Measurements from ENCODE around the gene FUT9.

FUT9 gene

GRCh38 chr6:96074006-96074405 is 58.2 kb downstream of the FUT9 start:
- DNase-seq = no peak

DNA sequence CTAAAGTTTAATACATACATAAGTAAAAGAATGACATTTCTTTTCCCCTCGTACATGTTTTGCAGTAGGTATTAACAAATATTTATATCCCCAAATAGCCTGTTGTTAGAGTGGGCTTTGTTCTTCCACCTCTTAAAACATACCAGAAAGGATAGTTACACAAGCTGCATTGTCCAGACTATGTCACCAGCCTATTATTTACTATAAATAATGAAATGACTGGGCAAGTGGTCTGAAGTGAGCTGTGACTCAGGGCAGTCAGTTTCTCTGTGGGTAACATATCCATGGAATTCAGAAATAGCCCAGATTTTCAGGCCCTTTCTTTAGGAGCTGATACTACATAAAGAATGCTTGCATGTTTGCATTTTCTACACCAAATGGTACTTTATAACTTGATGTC is 60.1 kb downstream of the FUT9 start:
- no peak for DNase-seq

- no peak for DNase-seq
Measured at GRCh38 chr6:96086745-96087144, 71.0 kb downstream of the FUT9 start.

DNA sequence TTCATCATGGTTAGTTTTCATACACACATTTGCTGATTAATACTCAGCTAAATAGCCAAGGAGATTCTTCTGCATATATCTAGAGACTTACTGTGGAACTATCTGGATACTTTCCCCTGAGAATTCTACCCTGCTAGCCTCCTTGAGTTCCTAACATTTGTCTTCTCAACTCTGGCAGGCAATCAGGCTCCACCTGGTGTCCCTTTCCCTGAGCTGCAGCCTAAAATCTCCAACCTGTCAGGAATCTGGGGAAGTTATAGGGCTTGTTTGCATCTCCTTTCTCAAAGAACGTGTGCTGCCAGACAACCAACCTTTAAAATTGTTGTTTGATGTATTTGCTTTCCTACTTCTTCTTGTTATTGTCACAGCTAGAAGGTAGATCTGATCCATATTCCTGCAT is 73.4 kb downstream of the FUT9 start:
- no peak for DNase-seq

DNA sequence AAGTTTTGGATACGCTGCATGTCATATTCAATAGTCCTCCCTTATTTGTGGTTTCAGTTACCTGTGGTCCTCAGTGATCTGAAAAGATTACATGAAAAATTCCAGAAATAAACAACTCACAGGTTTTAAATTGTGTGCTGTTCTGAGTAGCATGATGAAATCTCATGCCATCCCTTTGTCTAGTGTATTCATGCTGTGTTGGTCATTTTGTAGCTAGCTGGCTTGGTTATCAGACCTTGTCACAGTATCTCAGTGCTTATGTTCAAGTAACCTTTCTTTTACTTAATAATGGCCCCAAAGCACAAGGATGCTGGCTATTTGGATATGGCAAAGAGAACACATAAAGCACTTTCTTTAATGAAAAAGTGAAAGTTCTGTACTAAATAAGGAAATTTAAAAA is 78.3 kb downstream of the FUT9 start:
- no peak for DNase-seq

GRCh38 chr6:96099069-96099468 is 83.3 kb downstream of the FUT9 start:
- no peak for DNase-seq

- no peak for DNase-seq
Measured at GRCh38 chr6:96101564-96101963, 85.8 kb downstream of the FUT9 start.

- no peak for DNase-seq
Measured at GRCh38 chr6:96104910-96105309, 89.1 kb downstream of the FUT9 start.

GRCh38 chr6:96110878-96111277 is 95.1 kb downstream of the FUT9 start:
- DNase-seq = no peak

GRCh38 chr6:96116674-96117073 is 100.9 kb downstream of the FUT9 start:
- DNase-seq = no peak

DNA sequence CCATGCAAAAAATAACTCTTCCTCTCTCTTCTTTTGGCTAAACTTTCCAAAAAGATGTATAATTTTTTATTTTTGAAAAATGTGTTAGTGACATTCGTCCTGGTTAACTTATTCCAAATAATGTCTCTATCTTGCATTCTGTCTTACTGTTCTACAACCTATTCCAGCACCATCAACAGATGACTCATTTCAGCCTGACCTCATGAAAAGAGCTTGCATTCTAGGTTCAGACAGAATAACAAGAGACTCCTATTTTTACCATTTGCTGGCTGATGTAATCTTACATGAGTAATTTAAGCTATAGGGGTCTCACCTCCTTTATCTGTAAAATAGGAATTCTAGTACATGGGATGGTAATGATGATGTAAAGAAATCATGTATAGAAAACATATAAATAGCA is 109.0 kb downstream of the FUT9 start:
- no peak for DNase-seq

DNA sequence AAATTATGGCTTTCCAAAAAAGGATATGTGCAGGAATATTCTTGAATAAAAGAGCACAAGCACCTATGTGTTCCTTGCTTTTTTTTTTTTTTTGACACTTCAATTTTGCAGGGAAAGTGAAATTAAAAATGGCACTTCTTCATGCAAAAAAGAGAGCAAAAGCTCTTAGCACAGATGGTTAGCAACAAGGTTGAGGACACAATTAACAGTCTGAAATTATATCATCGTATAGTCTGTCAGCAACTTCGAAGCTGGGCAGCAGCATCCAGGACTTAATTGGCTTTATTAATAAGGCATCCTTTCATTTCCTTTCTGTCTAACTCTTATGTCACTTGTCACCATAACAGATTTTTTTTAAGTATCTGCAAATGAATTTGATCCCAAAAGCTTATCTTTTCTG is 122.6 kb downstream of the FUT9 start:
- DNase-seq = no peak

DNA sequence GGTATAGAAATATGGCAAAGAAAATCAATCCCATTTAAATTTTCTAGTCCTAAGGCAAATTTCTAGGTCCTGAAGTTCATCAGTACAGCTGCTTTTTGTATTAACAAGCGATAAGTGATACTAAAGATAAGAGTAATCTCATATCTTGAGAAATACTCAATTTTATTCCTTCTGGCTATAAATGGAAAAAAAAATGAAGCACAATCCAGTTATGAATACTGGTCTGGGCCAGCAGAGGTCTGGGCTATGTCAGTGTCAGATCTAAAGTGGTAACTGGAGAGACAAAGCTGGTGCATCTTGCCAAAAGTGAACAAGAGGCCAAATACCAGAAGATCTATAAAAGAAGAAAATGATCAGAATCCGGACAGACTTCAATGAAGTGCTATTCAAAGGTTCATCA is 126.4 kb downstream of the FUT9 start:
- no peak for DNase-seq

DNA sequence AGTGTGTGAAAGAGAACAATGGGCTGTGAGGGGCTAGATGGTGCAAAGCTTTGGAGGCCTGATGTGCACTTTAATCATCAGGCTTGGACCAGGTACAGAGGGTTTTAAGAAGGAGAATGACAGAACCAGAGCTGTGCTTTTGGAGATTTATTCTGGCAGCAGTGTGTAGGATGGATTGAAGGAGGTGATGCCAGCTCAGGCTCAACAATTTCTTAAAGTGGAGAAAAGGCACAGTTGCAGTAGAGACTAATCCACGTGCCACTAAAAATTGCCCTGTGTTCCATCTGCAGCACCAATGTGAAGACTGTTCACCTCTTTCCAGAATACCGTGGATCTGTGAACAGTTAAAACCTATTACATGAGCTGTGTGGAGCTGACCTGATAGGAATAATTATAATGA is 134.7 kb downstream of the FUT9 start:
- no peak for DNase-seq

- no peak for DNase-seq
Measured at GRCh38 chr6:96151707-96152106, 135.9 kb downstream of the FUT9 start.

DNA sequence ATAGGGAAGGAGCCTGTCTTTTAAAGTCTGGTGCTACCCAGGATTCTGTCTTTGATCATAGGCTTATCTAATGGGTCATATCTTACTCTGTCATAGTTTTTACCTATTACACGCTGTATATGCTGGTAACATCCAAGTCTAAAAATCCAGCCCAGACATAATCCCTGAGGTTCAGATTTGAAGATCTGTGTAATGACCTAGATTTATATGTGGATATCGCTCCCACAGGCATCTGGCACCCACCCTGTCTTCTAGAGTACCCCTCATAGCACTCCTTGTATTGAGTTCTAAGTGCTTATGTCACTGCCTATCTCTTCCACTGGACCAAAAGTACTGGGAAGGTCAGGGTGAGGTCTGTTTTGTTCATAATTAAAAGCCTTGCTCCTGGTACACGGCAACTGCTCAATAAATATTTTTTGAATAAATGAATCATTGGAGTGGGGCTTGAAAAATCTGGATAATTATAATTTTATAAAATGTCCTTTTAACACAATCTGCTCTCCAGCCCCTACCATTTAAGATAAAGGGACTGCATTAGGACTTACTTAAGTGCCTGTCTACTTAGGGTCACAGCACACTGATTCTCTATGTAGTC is 136.4 kb downstream of the FUT9 start:
- DNase-seq = no peak

- no peak for DNase-seq
Measured at GRCh38 chr6:96153775-96154174, 138.0 kb downstream of the FUT9 start.

GRCh38 chr6:96156425-96156824 is 140.7 kb downstream of the FUT9 start:
- no peak for DNase-seq

DNA sequence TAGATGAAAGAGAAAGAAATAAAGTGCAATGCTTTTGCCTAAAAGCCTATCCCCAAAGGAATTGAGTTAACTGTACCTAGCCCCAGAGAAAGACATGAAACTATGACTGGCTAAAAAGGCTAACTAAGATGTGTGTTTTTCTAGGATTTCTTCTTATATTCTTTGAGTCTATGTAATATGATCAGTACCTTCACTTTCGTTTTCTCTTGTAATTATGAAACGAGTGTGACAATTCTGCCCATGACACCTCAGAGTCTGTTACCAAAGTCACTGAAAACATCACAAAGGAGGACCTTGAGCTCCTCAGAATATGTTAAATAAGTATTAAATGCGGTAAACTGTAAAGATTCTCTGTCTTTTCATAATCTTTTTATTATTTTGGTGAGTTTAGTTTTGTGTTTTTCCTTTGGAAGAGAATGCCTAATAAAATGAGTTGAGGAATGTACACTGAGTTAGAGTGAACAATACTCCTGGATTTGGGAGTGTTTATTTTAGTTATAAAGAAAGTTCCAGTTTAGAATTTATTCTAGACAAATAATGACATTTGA is 141.3 kb downstream of the FUT9 start:
- DNase-seq = no peak

DNA sequence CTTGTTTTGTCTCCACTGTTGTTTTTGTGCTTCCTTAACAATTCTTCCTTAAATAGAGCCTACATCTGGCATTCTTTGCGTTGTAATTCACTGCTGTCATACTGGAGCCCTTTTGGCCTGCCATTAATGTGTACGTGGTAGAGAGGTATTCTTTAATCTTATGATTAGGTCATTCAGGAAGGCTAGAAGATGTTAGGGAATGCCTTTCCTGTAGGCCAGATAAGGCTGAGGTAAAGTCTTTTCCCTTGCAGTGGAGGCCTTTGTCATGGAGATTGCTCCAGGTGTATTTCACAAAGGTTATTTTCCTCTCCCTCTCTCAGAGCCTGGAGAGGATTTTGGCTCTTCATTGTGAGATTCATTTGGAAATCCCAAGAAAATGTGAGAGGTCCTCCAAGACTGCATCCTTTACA is 146.9 kb downstream of the FUT9 start:
- DNase-seq = no peak

DNA sequence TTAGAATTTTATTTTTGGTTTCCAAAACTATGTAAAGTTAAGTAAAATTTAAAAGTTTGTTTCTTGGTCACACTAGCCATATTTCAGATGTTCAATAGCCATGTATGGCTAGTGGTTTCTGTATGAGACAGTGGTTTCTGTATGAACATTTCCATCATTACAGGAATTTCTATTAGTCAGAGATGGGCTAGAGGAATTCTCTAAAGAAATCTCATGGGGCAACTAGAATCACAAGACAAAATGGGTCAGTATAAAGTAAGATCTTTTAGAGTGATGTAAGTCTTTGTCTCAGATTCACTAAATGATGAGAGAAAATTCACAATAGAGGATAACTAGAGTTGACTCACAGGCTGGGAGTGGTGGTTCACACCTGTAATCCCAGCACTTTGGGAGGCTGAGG is 149.0 kb downstream of the FUT9 start:
- no peak for DNase-seq

DNA sequence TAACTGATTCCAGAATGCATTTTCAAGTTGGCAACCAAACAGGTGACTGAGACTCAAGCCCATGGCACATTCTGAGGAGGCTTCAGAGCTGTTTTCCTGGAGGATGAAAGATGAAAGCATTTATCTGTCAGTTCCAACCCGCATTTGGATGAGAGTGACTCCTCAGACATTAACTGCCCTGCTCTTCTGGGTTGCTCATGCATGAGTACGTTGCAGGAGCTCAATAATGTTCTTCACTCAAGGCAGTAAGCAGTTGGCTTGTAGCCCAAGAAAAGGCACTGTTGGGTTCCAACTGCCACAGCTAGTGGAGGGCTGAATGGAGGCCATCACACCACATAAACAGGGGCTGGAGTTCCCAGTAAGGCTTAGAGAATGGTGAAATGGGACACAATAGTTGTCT is 155.3 kb downstream of the FUT9 start:
- DNase-seq = no peak

GRCh38 chr6:96184798-96185197 is 169.0 kb downstream of the FUT9 start:
- DNase-seq = no peak

DNA sequence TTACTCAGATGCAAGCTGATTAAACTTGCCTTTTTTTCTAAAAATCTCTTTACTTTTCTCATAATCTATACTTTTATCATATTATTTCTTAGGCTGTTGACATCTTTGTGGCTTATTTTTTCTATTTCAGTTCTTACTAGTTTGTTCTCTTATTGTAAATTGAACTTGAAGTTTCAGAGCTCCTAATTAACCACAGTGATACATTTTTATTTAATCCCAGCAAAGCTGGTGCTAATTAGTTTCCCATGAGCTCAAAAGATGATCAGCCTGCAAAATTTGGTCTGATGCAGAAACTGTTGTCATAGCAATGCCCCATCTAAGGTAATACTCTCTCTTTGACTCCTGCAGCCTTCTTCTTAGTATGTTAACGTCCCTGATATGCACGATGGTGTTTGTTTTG is 170.3 kb downstream of the FUT9 start:
- DNase-seq = no peak

- DNase-seq = no peak
Measured at GRCh38 chr6:96186516-96187195, 170.9 kb downstream of the FUT9 start.

Measured in femur (tissue), 1 donor.